RWPE1 (cell line): ENCODE results near the gene C17orf113.

Experiments used
- CTCF ChIA-PET: fragments of 350-600 bp; sonication (Branson Sonifier 250); formaldehyde crosslinking; extraction: SDS; loops from one replicate; lab custom pipeline; 2021; lab: Yijun Ruan, JAX
- POLR2A ChIA-PET: fragments of 400-600 bp; formaldehyde crosslinking; extraction: SDS; loops from one replicate; lab custom pipeline; 2020; ENCODE audit warnings: antibody characterized with exemption; ENCODE audit not compliant: low non-redundant PET; lab: Yijun Ruan, JAX
- DNase-seq: peaks from one replicate; pipeline ENCODE4 v3.0.0; 2012; ENCODE audit warnings: low spot score
- H3K27ac ChIP-seq: fragments of 450-650 bp; 2 replicates; pipeline ENCODE4 v1.5.1; 2017
- CTCF ChIP-seq: fragments of 450-650 bp; conservative IDR thresholded peaks from 2 replicates; pipeline ENCODE4 v1.5.1; 2017; ENCODE audit warnings: low read depth, mild to moderate bottlenecking

C17orf113 gene

GRCh38 chr17:42055027-42055426, 4.6 kb upstream of the C17orf113 start:
- no peak overlapping the region for H3K27ac ChIP-seq
- DNase-seq: no peak
- CTCF ChIA-PET: interaction anchor here (0.6 to 0.9 kb wide), 2 partner anchors 13 kb away, joined by 3 read pairs; no protein-coding TSS in a partner anchor
- no peak for TF ChIP-seq CTCF
- POLR2A ChIA-PET: no interaction called here

GRCh38 chr17:42053731-42054500, 3.5 kb upstream of the C17orf113 start:
- DNase-seq: no peak
- POLR2A ChIA-PET: no interaction called here
- TF ChIP-seq CTCF: no peak
- CTCF ChIA-PET: interaction anchor here (0.7 to 0.9 kb wide), 2 partner anchors 14 to 168 kb away, joined by 3 read pairs; no protein-coding TSS in a partner anchor
- no peak overlapping the region for H3K27ac ChIP-seq

GRCh38 chr17:42052346-42052877, 2.0 kb upstream of the C17orf113 start:
- DNase-seq: no peak
- TF ChIP-seq CTCF: no peak
- H3K27ac ChIP-seq: no peak overlapping the region
- ChIA-PET CTCF (interaction anchor here (1.0 kb wide), 1 partner anchor 15 kb away, joined by 3 read pairs; no protein-coding TSS in a partner anchor), POLR2A (no interaction called here)

- no peak for TF ChIP-seq CTCF
- POLR2A ChIA-PET: no interaction called here
- CTCF ChIA-PET: interaction anchor here (0.6 to 1.5 kb wide), 4 partner anchors 16 to 49 kb away, joined by 3 to 6 read pairs (median 3); partner anchors contain the start of gene NKIRAS2
- DNase-seq: no peak
- no peak overlapping the region for H3K27ac ChIP-seq
Observed at GRCh38 chr17:42051645-42052044, 1.2 kb upstream of the C17orf113 start.

- POLR2A ChIA-PET: interaction anchor here (0.6 kb wide), 1 partner anchor 8 kb away, joined by 5 read pairs; no protein-coding TSS in a partner anchor
- TF ChIP-seq CTCF: no peak
- CTCF ChIA-PET: interaction anchor here (0.6 to 1.5 kb wide), 4 partner anchors 17 to 49 kb away, joined by 3 to 6 read pairs (median 3); partner anchors contain the start of gene NKIRAS2
- no peak for DNase-seq
- no peak overlapping the region for H3K27ac ChIP-seq
Observed at GRCh38 chr17:42051013-42051400, 606 bp upstream of the C17orf113 start.

GRCh38 chr17:42049834-42050392, 488 bp downstream of the C17orf113 start:
- TF ChIP-seq CTCF: no peak
- H3K27ac ChIP-seq: 0 out of 2 replicates have a peak overlapping the region, but pooled peaks have one; percentile 12
- POLR2A ChIA-PET: no interaction called here
- no peak for DNase-seq
- CTCF ChIA-PET: interaction anchor here (0.6 to 1.2 kb wide), 3 partner anchors 18 to 324 kb away, joined by 3 to 4 read pairs (median 4); no protein-coding TSS in a partner anchor
